ENCODE data around the gene PTCD3.

DNA sequence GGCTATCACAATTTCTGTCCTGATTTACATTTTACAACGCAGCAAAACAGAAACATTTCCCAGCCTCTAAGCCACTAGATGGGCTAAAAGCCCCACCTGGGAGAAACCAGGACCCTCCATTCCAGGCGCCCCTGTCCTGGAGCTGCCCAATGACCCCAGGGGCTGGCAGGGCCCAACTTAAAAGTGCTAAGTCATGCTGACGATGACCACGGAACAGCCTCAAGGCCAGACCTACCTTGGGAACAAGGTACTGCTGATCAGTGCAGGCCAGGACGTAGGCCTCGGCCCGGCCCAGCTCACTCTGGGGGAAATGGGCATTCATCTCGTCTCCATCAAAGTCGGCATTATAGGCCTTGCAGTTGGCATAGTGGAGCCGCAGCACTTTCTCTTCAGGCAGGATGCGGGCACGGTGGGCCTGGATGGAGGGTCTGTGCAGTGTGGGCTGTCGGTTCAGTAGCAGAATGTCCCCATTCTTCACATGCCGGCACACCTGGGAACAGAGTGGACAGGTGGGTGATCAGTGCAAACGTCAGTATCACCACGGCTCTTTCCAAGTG, 36.2 kb upstream of the PTCD3 start:
- TF ChIP-seq, protein P1, sequence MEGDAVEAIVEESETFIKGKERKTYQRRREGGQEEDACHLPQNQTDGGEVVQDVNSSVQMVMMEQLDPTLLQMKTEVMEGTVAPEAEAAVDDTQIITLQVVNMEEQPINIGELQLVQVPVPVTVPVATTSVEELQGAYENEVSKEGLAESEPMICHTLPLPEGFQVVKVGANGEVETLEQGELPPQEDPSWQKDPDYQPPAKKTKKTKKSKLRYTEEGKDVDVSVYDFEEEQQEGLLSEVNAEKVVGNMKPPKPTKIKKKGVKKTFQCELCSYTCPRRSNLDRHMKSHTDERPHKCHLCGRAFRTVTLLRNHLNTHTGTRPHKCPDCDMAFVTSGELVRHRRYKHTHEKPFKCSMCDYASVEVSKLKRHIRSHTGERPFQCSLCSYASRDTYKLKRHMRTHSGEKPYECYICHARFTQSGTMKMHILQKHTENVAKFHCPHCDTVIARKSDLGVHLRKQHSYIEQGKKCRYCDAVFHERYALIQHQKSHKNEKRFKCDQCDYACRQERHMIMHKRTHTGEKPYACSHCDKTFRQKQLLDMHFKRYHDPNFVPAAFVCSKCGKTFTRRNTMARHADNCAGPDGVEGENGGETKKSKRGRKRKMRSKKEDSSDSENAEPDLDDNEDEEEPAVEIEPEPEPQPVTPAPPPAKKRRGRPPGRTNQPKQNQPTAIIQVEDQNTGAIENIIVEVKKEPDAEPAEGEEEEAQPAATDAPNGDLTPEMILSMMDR (optimal IDR thresholded peaks at IDR 0.05 in 1 of 3, IDR thresholded peaks at IDR 0.05 in 1 of 3, conservative IDR thresholded peaks at IDR 0.05 in 1 of 3; ENCODE audit: extremely low read depth in 1 of 3, insufficient read depth in 2 of 3, low read length in 3 of 3), result no peak
- no peak for TF ChIP-seq EZH2 (IDR thresholded peaks at IDR 0.05; ENCODE audit: low read length)

All from keratinocyte (primary cell).